NK-92 treated with Interleukin-12 subunit alpha and Interleukin-12 subunit beta, amount 100 ng/mL, for 24 hours (cell line): Measurements from ENCODE around the gene PPP1R14D.

Source experiments
- DNase-seq: peaks from one replicate; lab custom pipeline; 2025; lab: John Stamatoyannopoulos, UW

The PPP1R14D gene

GRCh38 chr15:40852529-40852928 lies 24.0 kb upstream of the PPP1R14D start:
- no peak for DNase-seq

- DNase-seq = no peak
Measured at GRCh38 chr15:40850576-40851112, 22.1 kb upstream of the PPP1R14D start.

- DNase-seq = no peak
Measured at GRCh38 chr15:40847223-40847961, 18.9 kb upstream of the PPP1R14D start.

GRCh38 chr15:40846841-40847222 lies 18.3 kb upstream of the PPP1R14D start:
- DNase-seq = no peak

- no peak for DNase-seq
Measured at GRCh38 chr15:40845511-40846284, 17.2 kb upstream of the PPP1R14D start.

GRCh38 chr15:40845036-40845435 lies 16.5 kb upstream of the PPP1R14D start:
- no peak for DNase-seq

GRCh38 chr15:40844696-40845030 lies 16.2 kb upstream of the PPP1R14D start:
- DNase-seq = no peak

- DNase-seq = no peak
Measured at GRCh38 chr15:40843885-40844695, 15.6 kb upstream of the PPP1R14D start, which contains the start of gene SPINT1. TSS of gene SPINT1 (plus strand) at chr15:40844048. CDS start at chr15:40844555, 507 bp downstream.

GRCh38 chr15:40843261-40843884 lies 14.9 kb upstream of the PPP1R14D start:
- no peak for DNase-seq

GRCh38 chr15:40841741-40842140 lies 13.2 kb upstream of the PPP1R14D start:
- DNase-seq = no peak

GRCh38 chr15:40838756-40839155 lies 10.2 kb upstream of the PPP1R14D start:
- no peak for DNase-seq

GRCh38 chr15:40836020-40836419 lies 7.5 kb upstream of the PPP1R14D start:
- DNase-seq = no peak

GRCh38 chr15:40832903-40833302 lies 4.4 kb upstream of the PPP1R14D start:
- DNase-seq = no peak

GRCh38 chr15:40831861-40832260 lies 3.4 kb upstream of the PPP1R14D start:
- DNase-seq = no peak

- DNase-seq = no peak
Measured at GRCh38 chr15:40830884-40831283, 2.4 kb upstream of the PPP1R14D start.

GRCh38 chr15:40829115-40829514 lies 607 bp upstream of the PPP1R14D start:
- DNase-seq = no peak

- no peak for DNase-seq
Measured at GRCh38 chr15:40826423-40827075, 2.0 kb downstream of the PPP1R14D start.

- DNase-seq = no peak
Measured at GRCh38 chr15:40825661-40826422, 2.7 kb downstream of the PPP1R14D start.

- no peak for DNase-seq
Measured at GRCh38 chr15:40823572-40824343, 4.8 kb downstream of the PPP1R14D start.

- DNase-seq = no peak
Measured at GRCh38 chr15:40821195-40821594, 7.3 kb downstream of the PPP1R14D start.
